AG09319 (cell line): ENCODE measurements around the gene LTBP2.

Experiments
- DNase-seq: peaks from one replicate; pipeline ENCODE4 v3.0.0-alpha.2; 2010; ENCODE audit warnings: low read depth; ENCODE audit errors: extremely low read depth
- TF ChIP-seq, protein P1 (sequence below): IDR thresholded peaks from 2 replicates; pipeline ENCODE4 v1.5.1; 2011; ENCODE audit warnings: low read depth, mild to moderate bottlenecking, inconsistent platforms, low read length, moderate library complexity

Gene LTBP2

DNA sequence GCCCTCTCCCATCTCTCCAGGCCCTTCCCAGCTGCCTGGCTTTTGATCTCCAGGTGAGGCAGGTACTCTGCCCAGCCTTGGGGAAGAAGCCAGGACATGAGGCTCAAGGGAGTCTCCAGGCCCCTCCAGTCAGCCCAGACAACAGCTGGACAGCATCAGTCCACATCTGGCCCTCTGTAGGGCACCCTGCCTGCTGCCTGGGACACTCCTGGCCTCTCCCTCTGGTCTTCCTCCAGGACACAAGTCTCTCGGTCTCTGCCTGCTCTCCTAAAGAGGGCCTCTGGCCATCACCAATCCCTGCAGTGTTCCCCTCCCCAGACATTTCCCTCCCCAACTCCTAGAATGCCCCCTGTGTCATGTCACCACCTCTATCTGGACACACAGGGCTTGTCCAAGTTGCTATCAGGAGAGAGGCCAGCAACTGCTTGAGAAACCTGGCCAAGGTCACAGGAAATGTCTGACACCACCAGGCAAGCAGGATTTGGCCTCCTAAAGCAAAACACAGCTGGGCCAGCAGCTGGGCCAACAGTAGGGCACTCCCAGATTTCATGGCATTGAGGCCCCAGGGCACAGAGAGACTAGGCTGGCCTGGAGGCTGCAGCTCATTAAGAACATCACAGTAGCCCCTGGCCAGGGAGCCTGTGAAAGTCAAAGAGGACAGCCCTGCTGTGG lies 29.0 kb downstream of the LTBP2 start:
- no peak for DNase-seq
- TF ChIP-seq, protein P1, sequence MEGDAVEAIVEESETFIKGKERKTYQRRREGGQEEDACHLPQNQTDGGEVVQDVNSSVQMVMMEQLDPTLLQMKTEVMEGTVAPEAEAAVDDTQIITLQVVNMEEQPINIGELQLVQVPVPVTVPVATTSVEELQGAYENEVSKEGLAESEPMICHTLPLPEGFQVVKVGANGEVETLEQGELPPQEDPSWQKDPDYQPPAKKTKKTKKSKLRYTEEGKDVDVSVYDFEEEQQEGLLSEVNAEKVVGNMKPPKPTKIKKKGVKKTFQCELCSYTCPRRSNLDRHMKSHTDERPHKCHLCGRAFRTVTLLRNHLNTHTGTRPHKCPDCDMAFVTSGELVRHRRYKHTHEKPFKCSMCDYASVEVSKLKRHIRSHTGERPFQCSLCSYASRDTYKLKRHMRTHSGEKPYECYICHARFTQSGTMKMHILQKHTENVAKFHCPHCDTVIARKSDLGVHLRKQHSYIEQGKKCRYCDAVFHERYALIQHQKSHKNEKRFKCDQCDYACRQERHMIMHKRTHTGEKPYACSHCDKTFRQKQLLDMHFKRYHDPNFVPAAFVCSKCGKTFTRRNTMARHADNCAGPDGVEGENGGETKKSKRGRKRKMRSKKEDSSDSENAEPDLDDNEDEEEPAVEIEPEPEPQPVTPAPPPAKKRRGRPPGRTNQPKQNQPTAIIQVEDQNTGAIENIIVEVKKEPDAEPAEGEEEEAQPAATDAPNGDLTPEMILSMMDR: no peak

DNA sequence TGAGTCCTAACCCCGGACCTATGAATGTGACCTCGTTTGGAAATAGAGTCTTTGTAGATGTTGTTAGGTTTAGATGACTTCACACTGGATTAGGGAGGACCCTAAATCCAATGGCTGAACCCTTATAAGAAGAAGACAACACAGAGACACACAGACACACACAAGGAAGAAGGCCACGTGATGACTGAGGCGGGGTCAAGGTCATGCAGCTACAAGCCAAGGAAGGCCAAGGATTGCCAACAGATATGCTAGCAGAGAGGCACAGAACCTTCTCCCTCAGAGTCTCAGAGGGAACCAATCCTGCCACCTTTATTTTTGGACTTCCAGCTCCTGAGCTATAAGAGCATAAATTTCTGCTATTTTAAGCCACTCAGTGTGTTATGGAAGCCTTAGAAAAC lies 31.8 kb downstream of the LTBP2 start:
- TF ChIP-seq, protein P1: no peak
- no peak for DNase-seq

DNA sequence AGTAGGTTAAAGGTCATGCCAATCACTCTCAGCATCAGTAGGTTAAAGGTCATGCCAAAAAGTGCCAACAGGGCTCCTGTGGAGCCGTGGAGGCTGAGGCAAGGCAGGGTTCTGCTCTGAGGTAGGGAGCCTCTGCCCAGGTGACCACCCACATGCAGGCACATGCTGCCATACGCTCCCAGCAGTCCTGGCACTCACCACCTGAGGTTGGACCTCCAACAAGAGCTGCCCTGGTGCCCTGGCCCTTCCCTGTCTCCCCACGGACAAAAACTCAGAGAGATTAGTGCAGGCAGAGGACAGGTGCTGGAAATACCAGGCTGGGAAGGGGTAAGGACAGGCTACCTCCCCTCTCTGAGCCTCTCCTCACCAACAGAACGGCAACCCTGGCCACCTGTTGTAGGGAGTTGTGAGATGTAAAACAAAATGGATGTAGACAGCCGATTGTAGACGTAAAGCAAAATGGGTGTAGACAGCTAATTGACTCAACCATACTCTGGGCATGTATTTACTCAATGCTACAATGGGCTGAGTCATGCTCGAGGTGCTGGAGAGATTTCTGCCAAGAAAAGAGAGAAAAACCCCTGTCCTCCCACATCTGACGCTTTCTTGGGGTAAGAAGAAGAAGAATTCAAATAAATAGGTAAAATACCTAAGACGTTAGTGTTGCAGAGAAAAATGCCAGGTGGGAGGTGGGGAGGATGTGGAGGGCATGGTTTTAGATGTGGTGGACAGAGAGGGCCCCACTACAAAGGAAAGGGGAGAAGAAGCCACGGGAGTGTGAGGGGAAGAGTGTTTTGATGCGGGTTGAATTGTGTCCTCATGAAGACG lies 32.4 kb downstream of the LTBP2 start:
- no peak for DNase-seq
- TF ChIP-seq, protein P1: no peak

GRCh38 chr14:74578479-74578878 lies 33.6 kb downstream of the LTBP2 start:
- no peak for DNase-seq
- TF ChIP-seq, protein P1: no peak

- no peak for DNase-seq
- TF ChIP-seq, protein P1: no peak
These were observed 34.1 kb downstream of the LTBP2 start for GRCh38 chr14:74577948-74578275.

DNA sequence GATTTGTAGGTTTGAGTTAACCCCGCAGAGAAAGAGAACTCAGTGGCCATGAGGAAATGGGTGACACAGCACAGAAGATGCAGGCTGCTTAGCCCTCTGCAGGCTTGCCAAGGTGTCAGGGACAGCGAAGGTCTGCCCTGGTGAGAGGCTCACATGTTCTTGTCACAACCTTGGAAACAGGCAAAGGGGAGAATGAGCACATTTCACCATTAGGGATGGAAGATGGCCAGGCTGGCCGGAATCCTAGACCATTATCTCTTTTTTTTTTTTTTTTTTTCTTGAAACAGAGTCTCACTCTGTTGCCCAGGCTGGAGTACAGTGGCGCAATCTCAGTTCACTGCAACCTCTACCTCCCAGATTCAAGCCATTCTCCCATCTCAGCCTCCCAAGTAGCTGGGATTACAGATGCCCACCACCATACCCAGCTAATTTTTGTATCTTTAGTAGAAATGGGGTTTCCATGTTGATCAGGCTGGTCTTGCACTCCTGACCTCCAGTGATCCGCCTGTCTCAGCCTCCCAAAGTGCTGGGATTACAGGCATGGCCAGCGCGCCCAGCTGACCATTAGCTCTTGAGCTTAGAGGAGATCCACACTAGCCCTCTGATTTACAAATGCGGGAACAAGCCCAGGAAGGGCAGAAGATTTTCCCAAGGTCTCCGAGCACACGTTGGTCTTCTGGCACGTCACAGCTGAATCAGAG lies 34.6 kb downstream of the LTBP2 start:
- TF ChIP-seq, protein P1: no peak
- DNase-seq: no peak

DNA sequence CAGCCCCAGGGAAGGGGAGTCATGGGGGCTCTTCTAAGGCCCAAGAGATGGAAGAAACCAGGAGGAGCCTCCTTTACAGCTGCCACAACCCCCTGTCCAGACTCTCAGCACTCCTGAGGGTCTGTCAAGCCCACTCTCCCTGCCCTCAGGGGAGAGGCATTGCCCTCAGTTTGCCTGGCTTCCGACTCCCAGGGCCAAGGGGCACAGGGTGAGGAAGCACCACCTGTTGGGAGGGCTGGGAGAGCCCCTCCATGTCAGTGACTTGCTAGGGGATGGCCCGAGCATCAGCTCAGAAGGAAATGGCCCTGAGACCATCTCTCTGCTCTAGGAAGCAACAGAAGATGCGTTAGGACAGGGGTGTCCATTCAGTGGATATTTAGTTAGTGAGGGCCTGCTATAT lies 36.1 kb downstream of the LTBP2 start:
- TF ChIP-seq, protein P1: no peak
- DNase-seq: no peak
